NCI-H146 treated with DMSO at 0.1 percent for 48 hours (cell line): ENCODE measurements around the gene ATP4A.
A peak's percentile ranks its signal among the peaks of the same experiment; 100 is the strongest.
"Not testable (repeated sequence)": the region's sequence is repeated elsewhere in the genome, so short reads cannot be mapped to it uniquely, and the experiment has no call there.

Experiments used
- DNase-seq: peaks from one replicate; lab custom pipeline; 2025; ENCODE audit not compliant: unreplicated experiment; lab: John Stamatoyannopoulos, UW

The ATP4A gene

DNA sequence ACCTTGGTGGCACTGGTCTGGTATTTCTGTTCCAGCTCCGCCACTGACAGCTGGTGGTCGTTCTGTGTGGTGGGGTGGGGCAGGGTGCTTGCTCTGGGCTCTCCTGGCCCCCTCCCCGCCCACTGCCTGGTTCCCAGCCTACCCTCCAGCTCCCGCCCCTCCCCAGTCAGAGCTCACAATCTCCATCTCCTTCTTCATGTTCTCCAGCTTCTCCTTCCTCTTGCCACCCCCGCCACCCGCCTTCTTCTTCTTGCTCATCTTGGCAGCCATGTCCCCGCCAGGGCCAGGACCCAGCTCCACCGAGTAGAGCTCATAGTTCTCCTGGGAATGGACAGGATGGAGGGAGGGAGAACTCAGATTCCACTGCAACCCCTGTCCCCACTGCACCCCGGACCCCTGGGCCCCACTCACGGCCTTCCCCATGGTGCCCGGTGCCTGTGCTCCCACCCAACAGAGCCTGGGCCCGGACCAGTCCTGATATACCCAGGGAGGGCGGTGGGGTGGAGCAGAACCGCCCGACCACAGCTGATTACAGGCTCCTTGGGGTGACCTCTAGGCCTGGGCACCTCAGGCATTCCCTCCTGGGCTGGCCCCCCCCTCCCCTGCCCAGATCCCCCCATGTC is at the start of gene ATP4A:
Gene ATP4A (minus strand): TSS at position 452 of the 623 bp plus-strand sequence. CDS start 29 bp downstream, at position 423.
- DNase-seq = no peak

GRCh38 chr19:35612559-35613321 is 49.3 kb upstream of the ATP4A start, which contains the start of gene HAUS5:
HAUS5 (plus strand) TSS chr19:35612735; CDS start chr19:35612795, 60 bp downstream.
- DNase-seq = peak; percentile 85

- no peak for DNase-seq
These were observed 48.7 kb upstream of the ATP4A start for GRCh38 chr19:35612224-35612558.

GRCh38 chr19:35609851-35610353 is 46.4 kb upstream of the ATP4A start:
- no peak for DNase-seq

DNA sequence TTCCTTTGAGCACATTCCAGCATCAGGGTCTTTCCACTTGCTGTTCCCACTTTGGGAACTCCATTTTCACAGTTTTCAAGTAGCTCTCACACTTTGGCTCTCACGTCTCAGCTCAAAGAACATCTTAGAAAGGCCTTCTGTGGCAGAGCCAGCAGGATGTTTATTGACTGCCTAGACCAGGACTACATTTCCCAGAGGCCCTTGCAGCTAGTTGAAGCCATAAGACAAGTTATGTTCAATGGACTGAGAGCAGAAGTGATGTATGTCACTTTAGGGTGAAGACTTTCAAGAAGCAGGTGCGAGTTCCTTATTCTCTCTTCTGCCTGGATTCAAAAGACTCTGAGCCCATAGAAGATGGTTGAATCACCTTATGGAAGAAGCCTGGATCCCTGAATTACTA is 44.8 kb upstream of the ATP4A start:
- no peak for DNase-seq

DNA sequence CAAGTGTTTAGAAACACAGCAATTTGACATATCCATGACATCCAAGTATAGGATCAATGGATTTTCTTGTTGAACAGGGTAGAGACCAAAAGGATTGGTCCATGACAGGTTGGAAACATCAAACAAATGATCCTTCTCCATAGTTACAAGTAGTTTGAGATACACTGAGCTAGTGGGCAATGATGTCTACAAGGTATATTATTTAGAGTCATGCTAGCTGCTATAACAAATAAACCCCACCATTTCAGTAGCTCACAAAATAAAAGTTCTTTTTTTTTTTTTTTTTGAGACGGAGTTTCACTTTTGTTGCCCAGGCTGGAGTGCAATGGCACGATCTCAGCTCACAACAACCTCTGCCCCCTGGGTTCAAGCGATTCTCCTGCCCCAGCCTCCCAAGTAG is 44.2 kb upstream of the ATP4A start:
- no peak for DNase-seq

DNA sequence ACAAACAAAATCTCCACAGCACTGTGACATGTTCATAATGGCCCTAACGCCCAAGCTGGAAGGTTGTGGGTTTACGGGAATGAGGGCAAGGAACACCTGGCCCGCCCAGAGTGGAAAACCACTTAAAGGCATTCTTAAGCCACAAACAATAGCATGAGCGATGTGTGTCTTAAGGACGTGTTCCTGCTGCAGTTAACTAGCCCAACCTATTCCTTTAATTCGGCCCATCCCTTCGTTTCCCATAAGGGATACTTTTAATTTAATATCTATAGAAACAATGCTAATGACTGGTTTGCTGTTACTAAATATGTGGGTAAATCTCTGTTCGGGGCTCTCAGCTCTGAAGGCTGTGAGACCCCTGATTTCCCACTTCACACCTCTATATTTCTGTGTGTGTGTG is 43.7 kb upstream of the ATP4A start:
- DNase-seq = not testable (repeated sequence)

- DNase-seq = not testable (repeated sequence)
These were observed 41.0 kb upstream of the ATP4A start for GRCh38 chr19:35604436-35604835.

DNA sequence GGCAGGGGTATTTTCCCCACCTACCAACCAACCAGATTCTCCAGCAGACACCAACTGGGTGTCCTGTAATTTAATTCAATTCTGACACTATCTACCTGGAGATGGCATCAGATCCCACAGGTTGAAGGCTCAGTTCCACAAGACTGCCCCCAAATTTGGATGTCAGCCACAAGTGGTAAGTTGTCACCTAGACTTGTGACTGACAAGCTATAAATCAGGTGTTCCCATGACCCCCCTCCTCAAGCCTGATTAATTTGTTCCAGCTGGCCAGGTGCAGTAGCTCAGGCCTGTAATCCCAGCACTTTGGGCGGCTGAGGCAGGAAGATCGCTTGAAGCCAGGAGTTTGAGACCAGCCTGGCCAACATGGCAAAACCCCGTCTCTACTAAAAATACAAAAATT is 38.5 kb upstream of the ATP4A start:
- no peak for DNase-seq

- no peak for DNase-seq
These were observed 33.0 kb upstream of the ATP4A start for GRCh38 chr19:35596366-35596999.

DNA sequence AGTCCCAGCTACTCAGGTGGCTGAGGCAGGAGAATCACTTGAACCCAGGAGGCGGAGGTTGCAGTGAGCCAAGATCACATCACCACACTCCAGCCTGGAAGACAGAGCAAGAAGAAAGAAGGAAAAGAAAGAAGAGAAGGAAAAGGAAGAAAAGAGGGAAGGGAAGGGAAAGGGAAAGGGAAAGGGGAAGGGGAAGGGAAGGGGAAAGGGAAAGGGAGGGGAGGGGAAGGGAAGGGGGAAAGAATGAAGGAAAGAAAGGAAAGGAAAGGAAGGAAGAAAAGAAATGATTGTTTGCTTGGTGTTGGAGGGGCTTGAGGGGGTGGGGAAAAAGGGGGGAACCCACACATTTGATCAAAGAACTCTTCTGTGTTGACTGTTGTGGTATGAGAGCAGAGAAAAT is 32.5 kb upstream of the ATP4A start:
- no peak for DNase-seq

DNA sequence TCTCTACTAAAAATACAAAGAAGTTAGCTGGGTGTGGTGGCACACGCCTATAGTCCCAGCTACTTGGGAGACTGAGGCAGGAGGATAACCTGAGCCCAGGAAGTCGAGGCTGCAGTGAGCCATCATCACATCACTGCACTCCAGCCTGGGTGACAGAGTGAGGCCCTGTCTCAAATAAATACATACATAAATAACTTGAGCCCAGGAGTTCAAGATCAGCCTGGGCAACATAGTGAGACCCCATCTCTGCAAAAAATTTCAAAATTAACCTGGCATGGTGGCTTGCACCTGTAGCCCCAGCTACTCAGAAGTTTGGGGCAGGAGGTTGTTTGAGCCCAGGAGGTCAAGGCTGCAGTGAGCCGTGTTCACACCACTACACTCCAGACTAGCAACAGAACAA is 31.6 kb upstream of the ATP4A start:
- DNase-seq = not testable (repeated sequence)

DNA sequence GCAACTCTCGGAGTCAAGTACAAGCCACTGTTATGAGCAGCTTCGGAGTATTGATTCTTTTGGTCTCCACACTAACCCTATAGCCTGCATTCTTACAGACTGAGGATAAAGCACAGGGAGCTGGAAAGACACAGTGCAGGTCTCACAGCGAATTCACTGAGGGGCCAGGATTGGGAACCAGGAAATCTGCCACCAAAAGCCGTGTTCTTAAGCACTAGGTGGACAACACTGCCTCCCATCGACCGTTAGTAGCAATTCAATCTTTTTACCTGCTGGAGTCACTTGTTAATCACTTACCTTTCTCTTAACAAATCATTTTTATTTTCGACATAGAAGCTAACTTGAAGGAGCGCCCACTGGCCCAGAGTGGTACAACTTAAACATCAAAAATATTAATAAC is 28.8 kb upstream of the ATP4A start:
- peak; percentile 32 for DNase-seq

- DNase-seq = no peak
These were observed 27.4 kb upstream of the ATP4A start for GRCh38 chr19:35590875-35591274.

- no peak for DNase-seq
These were observed 23.9 kb upstream of the ATP4A start for GRCh38 chr19:35587321-35587720.

GRCh38 chr19:35585848-35586247 is 22.4 kb upstream of the ATP4A start, which contains the start of gene PMIS2:
PMIS2 (plus strand) TSS chr19:35586173; CDS start chr19:35586260, 87 bp downstream.
- no peak for DNase-seq

- DNase-seq = no peak
These were observed 19.3 kb upstream of the ATP4A start for GRCh38 chr19:35582760-35583159.

GRCh38 chr19:35578707-35579106 is 15.2 kb upstream of the ATP4A start:
- DNase-seq = no peak

- DNase-seq = no peak
These were observed 14.5 kb upstream of the ATP4A start for GRCh38 chr19:35577918-35578317.

GRCh38 chr19:35571406-35571965 is 8.0 kb upstream of the ATP4A start:
- DNase-seq = no peak

- DNase-seq = no peak
These were observed 5.9 kb upstream of the ATP4A start for GRCh38 chr19:35569281-35569781.
